SK-N-SH treated with all-trans-retinoic acid at 6 μM for 48 hours (cell line): Measurements from ENCODE around the gene ASPHD1.
"Not testable (repeated sequence)": the region's sequence is repeated elsewhere in the genome, so short reads cannot be mapped to it uniquely, and the experiment has no call there.

Source experiments
- ATAC-seq: fragments of 200-7000 bp; cut with Tn5 transposase; 3 replicates; pipeline ENCODE4 v1.9.1; 2020; ENCODE audit warnings: mild to moderate bottlenecking, moderate library complexity
- ARNTL ChIP-seq: fragments of 450-650 bp; formaldehyde crosslinking; IDR thresholded peaks from 2 replicates; pipeline ENCODE4 v1.5.0; 2020; ENCODE audit warnings: low read depth, mild to moderate bottlenecking, moderate library complexity, borderline replicate concordance
- BACH2 ChIP-seq: fragments of 250-450 bp; sonication (Bioruptor Pico); IDR thresholded peaks from 2 replicates; pipeline ENCODE4 v1.9.0; 2021; ENCODE audit warnings: mild to moderate bottlenecking, borderline replicate concordance
- CSDC2 ChIP-seq: fragments of 250-450 bp; sonication (Bioruptor Pico); IDR thresholded peaks from 2 replicates; pipeline ENCODE4 v1.5.0; 2020; ENCODE audit warnings: mild to moderate bottlenecking, moderate library complexity
- ESRRG ChIP-seq: fragments of 250-450 bp; sonication (Bioruptor Pico); IDR thresholded peaks from 2 replicates; pipeline ENCODE4 v1.6.1; 2021; ENCODE audit warnings: mild to moderate bottlenecking
- GLIS3 ChIP-seq: fragments of 250-450 bp; sonication (Bioruptor Pico); IDR thresholded peaks from 2 replicates; pipeline ENCODE4 v1.5.0; 2020; ENCODE audit warnings: mild to moderate bottlenecking, moderate library complexity
- ISL1 ChIP-seq: fragments of 250-450 bp; sonication (Bioruptor Pico); IDR thresholded peaks from 2 replicates; pipeline ENCODE4 v2.1.2; 2022; ENCODE audit warnings: mild to moderate bottlenecking, moderate library complexity
- OSR1 ChIP-seq: fragments of 250-450 bp; sonication (Bioruptor Pico); IDR thresholded peaks from 2 replicates; pipeline ENCODE4 v1.8.0; 2022; ENCODE audit warnings: moderate library complexity, mild to moderate bottlenecking, inconsistent platforms
- PPARA ChIP-seq: fragments of 250-450 bp; sonication (Bioruptor Pico); IDR thresholded peaks from 2 replicates; pipeline ENCODE4 v1.5.0; 2020; ENCODE audit warnings: mild to moderate bottlenecking, borderline replicate concordance
- SNAI2 ChIP-seq: fragments of 250-450 bp; sonication (Bioruptor Pico); IDR thresholded peaks from 2 replicates; pipeline ENCODE4 v1.5.0; 2020; ENCODE audit warnings: mild to moderate bottlenecking, moderate library complexity
- TCF4 ChIP-seq: fragments of 250-450 bp; sonication (Bioruptor Pico); IDR thresholded peaks from 2 replicates; pipeline ENCODE4 v1.8.0; 2021; ENCODE audit warnings: mild to moderate bottlenecking, moderate library complexity, borderline replicate concordance
- TOX ChIP-seq: fragments of 250-450 bp; sonication (Bioruptor Pico); IDR thresholded peaks from 2 replicates; pipeline ENCODE4 v1.8.0; 2021; ENCODE audit warnings: mild to moderate bottlenecking, moderate library complexity, borderline replicate concordance
- ZC3H10 ChIP-seq: fragments of 250-450 bp; sonication (Bioruptor Pico); IDR thresholded peaks from 2 replicates; pipeline ENCODE4 v1.5.1; 2021; ENCODE audit warnings: mild to moderate bottlenecking, moderate library complexity
- ZFP3 ChIP-seq: fragments of 250-450 bp; sonication (Bioruptor Pico); IDR thresholded peaks from 2 replicates; pipeline ENCODE4 v1.5.0; 2020; ENCODE audit warnings: mild to moderate bottlenecking, moderate library complexity
- ZFP30 ChIP-seq: fragments of 450-650 bp; formaldehyde crosslinking; IDR thresholded peaks from 2 replicates; pipeline ENCODE4 v1.5.0; 2022; ENCODE audit warnings: mild to moderate bottlenecking, moderate library complexity
- ZNF565 ChIP-seq: fragments of 450-650 bp; formaldehyde crosslinking; conservative IDR thresholded peaks from 2 replicates; pipeline ENCODE4 v1.5.0; 2020; ENCODE audit warnings: low read depth, mild to moderate bottlenecking, moderate library complexity
- ZNF70 ChIP-seq: fragments of 450-650 bp; formaldehyde crosslinking; IDR thresholded peaks from 2 replicates; pipeline ENCODE4 v1.5.0; 2020; ENCODE audit warnings: mild to moderate bottlenecking, moderate library complexity
- ZNF8 ChIP-seq: fragments of 450-650 bp; formaldehyde crosslinking; IDR thresholded peaks from 2 replicates; pipeline ENCODE4 v1.5.0; 2020; ENCODE audit warnings: mild to moderate bottlenecking, moderate library complexity
- TF ChIP-seq, protein P1 (sequence below): fragments of 250-450 bp; sonication (Bioruptor Pico); IDR thresholded peaks from 2 replicates; pipeline ENCODE4 v1.5.1; 2021; ENCODE audit warnings: mild to moderate bottlenecking, moderate library complexity
- TF ChIP-seq, protein P2 (sequence below): fragments of 250-450 bp; sonication (Bioruptor Pico); IDR thresholded peaks from 2 replicates; pipeline ENCODE4 v1.8.0; 2021; ENCODE audit warnings: low read depth, mild to moderate bottlenecking, moderate library complexity, borderline replicate concordance
- TF ChIP-seq, protein P3 (sequence below): fragments of 250-450 bp; sonication (Bioruptor Pico); IDR thresholded peaks from 2 replicates; pipeline ENCODE4 v1.8.0; 2020; ENCODE audit warnings: mild to moderate bottlenecking, moderate library complexity, borderline replicate concordance
- TF ChIP-seq, protein P4 (sequence below): fragments of 250-450 bp; sonication (Bioruptor Pico); IDR thresholded peaks from 2 replicates; pipeline ENCODE4 v1.5.0; 2020; ENCODE audit warnings: mild to moderate bottlenecking, moderate library complexity

ASPHD1 gene

DNA sequence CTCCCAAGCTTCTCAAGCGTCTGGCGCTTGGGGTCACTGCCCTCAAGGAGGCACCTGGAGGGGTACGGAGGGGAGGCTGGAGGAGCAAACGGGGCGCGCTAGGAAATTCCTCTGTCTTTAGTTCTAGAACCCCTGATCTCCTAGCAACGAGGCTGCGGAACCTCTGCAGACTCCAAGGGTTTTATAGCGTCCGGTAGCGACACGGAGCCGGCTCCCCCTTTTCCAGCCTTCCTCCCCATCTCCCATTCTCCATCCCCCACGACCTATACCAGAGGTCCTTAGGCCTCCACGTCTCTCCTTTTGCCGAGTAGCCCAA, 36.7 kb upstream of the ASPHD1 start:
- no peak for ATAC-seq
- TF ChIP-seq ZNF565 (CRISPR knock-in tag): no peak
- TF ChIP-seq CSDC2 (CRISPR knock-in tag): no peak
- no peak for TF ChIP-seq ZFP3 (CRISPR knock-in tag)
- TF ChIP-seq, protein P1, sequence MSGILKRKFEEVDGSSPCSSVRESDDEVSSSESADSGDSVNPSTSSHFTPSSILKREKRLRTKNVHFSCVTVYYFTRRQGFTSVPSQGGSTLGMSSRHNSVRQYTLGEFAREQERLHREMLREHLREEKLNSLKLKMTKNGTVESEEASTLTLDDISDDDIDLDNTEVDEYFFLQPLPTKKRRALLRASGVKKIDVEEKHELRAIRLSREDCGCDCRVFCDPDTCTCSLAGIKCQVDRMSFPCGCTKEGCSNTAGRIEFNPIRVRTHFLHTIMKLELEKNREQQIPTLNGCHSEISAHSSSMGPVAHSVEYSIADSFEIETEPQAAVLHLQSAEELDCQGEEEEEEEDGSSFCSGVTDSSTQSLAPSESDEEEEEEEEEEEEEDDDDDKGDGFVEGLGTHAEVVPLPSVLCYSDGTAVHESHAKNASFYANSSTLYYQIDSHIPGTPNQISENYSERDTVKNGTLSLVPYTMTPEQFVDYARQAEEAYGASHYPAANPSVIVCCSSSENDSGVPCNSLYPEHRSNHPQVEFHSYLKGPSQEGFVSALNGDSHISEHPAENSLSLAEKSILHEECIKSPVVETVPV (CRISPR knock-in tag): no peak
- TF ChIP-seq ZC3H10 (CRISPR knock-in tag): no peak
- TF ChIP-seq ZNF8 (CRISPR knock-in tag): no peak
- no peak for TF ChIP-seq ARNTL (CRISPR knock-in tag)
- no peak for TF ChIP-seq PPARA (CRISPR knock-in tag)
- no peak for TF ChIP-seq ISL1 (CRISPR knock-in tag)

DNA sequence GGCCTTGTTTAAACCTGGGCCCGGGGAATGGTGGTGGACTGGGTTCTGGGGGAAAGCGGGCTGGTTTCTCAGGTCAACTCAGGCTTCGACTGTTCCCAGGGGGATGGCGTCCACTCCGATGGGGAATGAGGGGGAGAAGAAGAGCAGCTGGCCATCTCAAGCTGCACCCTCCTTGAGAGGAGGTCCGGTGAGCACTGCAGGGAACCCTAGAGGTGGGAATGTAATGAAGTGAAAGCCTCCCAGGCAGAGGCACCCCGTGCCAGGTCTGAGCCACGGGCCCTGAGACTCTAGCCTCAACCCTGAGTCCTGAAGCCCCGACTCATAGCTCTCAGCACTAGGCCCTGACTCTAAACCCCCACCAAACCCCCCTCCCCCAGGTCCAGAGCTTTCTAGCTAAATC, 36.1 kb upstream of the ASPHD1 start:
- TF ChIP-seq ZNF70 (CRISPR knock-in tag) (no peak), ZFP3 (CRISPR knock-in tag) (no peak), SNAI2 (CRISPR knock-in tag) (no peak), ZC3H10 (CRISPR knock-in tag) (no peak), OSR1 (CRISPR knock-in tag) (no peak), TCF4 (no peak), ESRRG (CRISPR knock-in tag) (no peak), GLIS3 (no peak), ZNF8 (CRISPR knock-in tag) (no peak), BACH2 (CRISPR knock-in tag) (no peak), TOX (CRISPR knock-in tag) (no peak), CSDC2 (CRISPR knock-in tag) (no peak), ZFP30 (CRISPR knock-in tag) (no peak)
- TF ChIP-seq, protein P2, sequence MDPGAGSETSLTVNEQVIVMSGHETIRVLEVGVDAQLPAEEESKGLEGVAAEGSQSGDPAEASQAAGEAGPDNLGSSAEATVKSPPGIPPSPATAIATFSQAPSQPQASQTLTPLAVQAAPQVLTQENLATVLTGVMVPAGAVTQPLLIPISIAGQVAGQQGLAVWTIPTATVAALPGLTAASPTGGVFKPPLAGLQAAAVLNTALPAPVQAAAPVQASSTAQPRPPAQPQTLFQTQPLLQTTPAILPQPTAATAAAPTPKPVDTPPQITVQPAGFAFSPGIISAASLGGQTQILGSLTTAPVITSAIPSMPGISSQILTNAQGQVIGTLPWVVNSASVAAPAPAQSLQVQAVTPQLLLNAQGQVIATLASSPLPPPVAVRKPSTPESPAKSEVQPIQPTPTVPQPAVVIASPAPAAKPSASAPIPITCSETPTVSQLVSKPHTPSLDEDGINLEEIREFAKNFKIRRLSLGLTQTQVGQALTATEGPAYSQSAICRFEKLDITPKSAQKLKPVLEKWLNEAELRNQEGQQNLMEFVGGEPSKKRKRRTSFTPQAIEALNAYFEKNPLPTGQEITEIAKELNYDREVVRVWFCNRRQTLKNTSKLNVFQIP: no peak
- TF ChIP-seq, protein P3, sequence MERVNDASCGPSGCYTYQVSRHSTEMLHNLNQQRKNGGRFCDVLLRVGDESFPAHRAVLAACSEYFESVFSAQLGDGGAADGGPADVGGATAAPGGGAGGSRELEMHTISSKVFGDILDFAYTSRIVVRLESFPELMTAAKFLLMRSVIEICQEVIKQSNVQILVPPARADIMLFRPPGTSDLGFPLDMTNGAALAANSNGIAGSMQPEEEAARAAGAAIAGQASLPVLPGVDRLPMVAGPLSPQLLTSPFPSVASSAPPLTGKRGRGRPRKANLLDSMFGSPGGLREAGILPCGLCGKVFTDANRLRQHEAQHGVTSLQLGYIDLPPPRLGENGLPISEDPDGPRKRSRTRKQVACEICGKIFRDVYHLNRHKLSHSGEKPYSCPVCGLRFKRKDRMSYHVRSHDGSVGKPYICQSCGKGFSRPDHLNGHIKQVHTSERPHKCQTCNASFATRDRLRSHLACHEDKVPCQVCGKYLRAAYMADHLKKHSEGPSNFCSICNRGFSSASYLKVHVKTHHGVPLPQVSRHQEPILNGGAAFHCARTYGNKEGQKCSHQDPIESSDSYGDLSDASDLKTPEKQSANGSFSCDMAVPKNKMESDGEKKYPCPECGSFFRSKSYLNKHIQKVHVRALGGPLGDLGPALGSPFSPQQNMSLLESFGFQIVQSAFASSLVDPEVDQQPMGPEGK (CRISPR knock-in tag): no peak
- TF ChIP-seq, protein P1 (CRISPR knock-in tag): no peak
- TF ChIP-seq, protein P4, sequence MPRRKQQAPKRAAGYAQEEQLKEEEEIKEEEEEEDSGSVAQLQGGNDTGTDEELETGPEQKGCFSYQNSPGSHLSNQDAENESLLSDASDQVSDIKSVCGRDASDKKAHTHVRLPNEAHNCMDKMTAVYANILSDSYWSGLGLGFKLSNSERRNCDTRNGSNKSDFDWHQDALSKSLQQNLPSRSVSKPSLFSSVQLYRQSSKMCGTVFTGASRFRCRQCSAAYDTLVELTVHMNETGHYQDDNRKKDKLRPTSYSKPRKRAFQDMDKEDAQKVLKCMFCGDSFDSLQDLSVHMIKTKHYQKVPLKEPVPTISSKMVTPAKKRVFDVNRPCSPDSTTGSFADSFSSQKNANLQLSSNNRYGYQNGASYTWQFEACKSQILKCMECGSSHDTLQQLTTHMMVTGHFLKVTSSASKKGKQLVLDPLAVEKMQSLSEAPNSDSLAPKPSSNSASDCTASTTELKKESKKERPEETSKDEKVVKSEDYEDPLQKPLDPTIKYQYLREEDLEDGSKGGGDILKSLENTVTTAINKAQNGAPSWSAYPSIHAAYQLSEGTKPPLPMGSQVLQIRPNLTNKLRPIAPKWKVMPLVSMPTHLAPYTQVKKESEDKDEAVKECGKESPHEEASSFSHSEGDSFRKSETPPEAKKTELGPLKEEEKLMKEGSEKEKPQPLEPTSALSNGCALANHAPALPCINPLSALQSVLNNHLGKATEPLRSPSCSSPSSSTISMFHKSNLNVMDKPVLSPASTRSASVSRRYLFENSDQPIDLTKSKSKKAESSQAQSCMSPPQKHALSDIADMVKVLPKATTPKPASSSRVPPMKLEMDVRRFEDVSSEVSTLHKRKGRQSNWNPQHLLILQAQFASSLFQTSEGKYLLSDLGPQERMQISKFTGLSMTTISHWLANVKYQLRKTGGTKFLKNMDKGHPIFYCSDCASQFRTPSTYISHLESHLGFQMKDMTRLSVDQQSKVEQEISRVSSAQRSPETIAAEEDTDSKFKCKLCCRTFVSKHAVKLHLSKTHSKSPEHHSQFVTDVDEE: no peak
- no peak for ATAC-seq

DNA sequence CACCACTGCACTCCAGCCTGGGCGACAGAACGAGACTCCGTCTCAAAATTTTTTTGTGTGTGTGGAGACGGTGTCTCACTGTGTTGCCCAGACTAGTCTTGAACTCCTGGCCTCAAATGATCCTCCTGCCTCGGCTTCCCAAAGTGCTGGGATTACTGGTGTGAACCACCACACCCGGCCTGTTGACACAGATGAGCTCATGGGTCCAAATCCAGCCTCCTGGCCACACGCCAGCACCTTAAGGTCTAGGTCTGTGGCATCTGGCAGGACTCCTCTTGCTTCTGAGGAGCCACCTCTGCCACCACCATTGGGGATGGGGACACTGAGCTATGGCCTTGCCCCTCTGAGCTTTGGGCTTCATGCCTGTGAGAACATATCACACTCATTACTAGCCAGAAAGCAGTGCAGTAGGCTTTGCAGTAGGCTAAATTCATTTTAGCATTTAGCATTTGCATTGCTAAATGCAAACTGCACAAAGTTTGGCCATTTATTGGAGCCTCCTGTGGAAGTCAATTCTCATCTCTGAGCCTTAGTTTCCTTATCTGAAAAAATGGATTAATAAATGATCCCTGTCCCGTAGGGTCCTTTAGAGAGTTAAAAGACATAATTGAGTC, 31.8 kb upstream of the ASPHD1 start:
- TF ChIP-seq GLIS3: no peak
- no peak for ATAC-seq

DNA sequence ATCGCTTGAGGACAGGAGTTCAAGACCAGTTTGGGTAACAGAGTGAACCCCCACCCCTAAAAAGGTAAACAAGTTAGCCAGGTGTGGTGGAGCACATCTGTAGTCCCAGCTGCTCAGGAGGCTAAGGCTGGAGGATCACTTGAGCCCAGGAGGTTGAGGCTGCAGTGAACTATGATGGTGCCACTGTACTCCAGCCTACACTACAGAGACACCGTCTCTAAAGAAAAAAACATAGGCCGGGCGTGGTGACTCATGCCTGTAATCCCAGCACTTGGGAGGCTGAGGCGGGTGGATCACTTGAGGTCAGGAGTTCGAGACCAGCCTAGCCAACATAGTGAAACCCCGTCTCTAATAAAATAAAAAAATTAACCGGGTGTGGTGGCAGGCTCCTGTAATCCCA, 31.2 kb upstream of the ASPHD1 start:
- not testable (repeated sequence) for ATAC-seq
